HepG2 (cell line): Measurements from ENCODE around the gene LUZP1. TPM values are rescaled to one million over a fixed set of nuclear protein-coding genes. Genes with fewer than 3 reads are reported as not detected.

Source experiments
- ATF7-NPFF ChIP-seq: sonication (generic); formaldehyde crosslinking; IDR thresholded peaks from 2 replicates; pipeline ENCODE4 v1.8.1; 2023; ENCODE audit warnings: mild to moderate bottlenecking, low read depth, missing genetic modification reagents, moderate library complexity
- CBX5 ChIP-seq: sonication (generic); formaldehyde crosslinking; IDR thresholded peaks from 2 replicates; pipeline ENCODE4 v1.4.0; 2020; ENCODE audit warnings: missing genetic modification reagents, borderline replicate concordance
- CC2D1A ChIP-seq: sonication (generic); formaldehyde crosslinking; IDR thresholded peaks from 2 replicates; pipeline ENCODE4 v1.8.1; 2023; ENCODE audit warnings: mild to moderate bottlenecking, missing genetic modification reagents
- CCDC6 ChIP-seq: sonication (generic); formaldehyde crosslinking; IDR thresholded peaks from 2 replicates; pipeline ENCODE4 v1.8.1; 2022; ENCODE audit warnings: mild to moderate bottlenecking, missing genetic modification reagents, moderate library complexity
- HOXA3 ChIP-seq: sonication (generic); formaldehyde crosslinking; IDR thresholded peaks from 2 replicates; pipeline ENCODE4 v1.5.0; 2020; ENCODE audit warnings: missing genetic modification reagents
- ISX ChIP-seq: sonication (generic); formaldehyde crosslinking; conservative IDR thresholded peaks from 2 replicates; pipeline ENCODE4 v1.5.0; 2020; ENCODE audit warnings: missing genetic modification reagents
- JUNB ChIP-seq: sonication (generic); formaldehyde crosslinking; IDR thresholded peaks from 2 replicates; pipeline ENCODE4 v1.8.0; 2022; ENCODE audit warnings: missing genetic modification reagents, mild to moderate bottlenecking, borderline replicate concordance
- KIAA2018 ChIP-seq: sonication (generic); formaldehyde crosslinking; IDR thresholded peaks from 2 replicates; pipeline ENCODE4 v1.5.0; 2020; ENCODE audit warnings: mild to moderate bottlenecking, missing genetic modification reagents, borderline replicate concordance
- KLF16 ChIP-seq, 2 experiments: sonication (generic) in 1 of 2; formaldehyde crosslinking in 1 of 2; IDR thresholded peaks; 2 replicates each; pipeline versions ENCODE4 v1.6.1 to v1.8.0; 2016 to 2023; ENCODE audit warnings: missing genetic modification reagents in 2 of 2, missing compliant biosample characterization in 1 of 2
- NCOA5 ChIP-seq: sonication (generic); formaldehyde crosslinking; IDR thresholded peaks from 2 replicates; pipeline ENCODE4 v1.4.0; 2020; ENCODE audit warnings: missing genetic modification reagents
- NPAS2 ChIP-seq: sonication (generic); formaldehyde crosslinking; IDR thresholded peaks from 2 replicates; pipeline ENCODE4 v1.8.0; 2022; ENCODE audit warnings: mild to moderate bottlenecking, missing genetic modification reagents, borderline replicate concordance
- NRL ChIP-seq: sonication (generic); formaldehyde crosslinking; IDR thresholded peaks from 2 replicates; pipeline ENCODE4 v1.5.0; 2020; ENCODE audit warnings: missing genetic modification reagents, mild to moderate bottlenecking, moderate library complexity, borderline replicate concordance
- SKI ChIP-seq: fragments of 450-650 bp; IDR thresholded peaks from one replicate; pipeline ENCODE4 v1.6.1; 2018; ENCODE audit warnings: mild to moderate bottlenecking; ENCODE audit not compliant: partially characterized antibody
- ZHX1 ChIP-seq: sonication (generic); formaldehyde crosslinking; IDR thresholded peaks from 2 replicates; pipeline ENCODE4 v1.8.1; 2022; ENCODE audit warnings: low read depth, mild to moderate bottlenecking, missing genetic modification reagents
- ZNF274 ChIP-seq: sonication (generic); formaldehyde crosslinking; IDR thresholded peaks from 2 replicates; pipeline ENCODE4 v1.5.1; 2020; ENCODE audit warnings: mild to moderate bottlenecking, missing genetic modification reagents
- ZNF614 ChIP-seq: IDR thresholded peaks from 2 replicates; pipeline ENCODE4 v1.6.1; 2018; ENCODE audit warnings: missing biosample characterization, missing genetic modification reagents, inconsistent platforms, borderline replicate concordance
- ZNF790 ChIP-seq: sonication (generic); formaldehyde crosslinking; IDR thresholded peaks from 2 replicates; pipeline ENCODE4 v1.8.0; 2022; ENCODE audit warnings: missing genetic modification reagents, mild to moderate bottlenecking, borderline replicate concordance
- polyA plus RNA-seq, 8 experiments: library from polyadenylated mRNA; depleted of rRNA in 3 of 8; stranded (reverse) in 7 of 8; unstranded in 1 of 8; fragments of >200 nt; fragmentation: Illumina TruSeq in 4 of 8; extraction: Trizol in 4 of 8; gene quantifications; 2 replicates each; pipeline versions ENCODE4 v1.2.1 to v1.2.3, GENCODE V29; 2011 to 2016; ENCODE audit warnings: low read depth in 4 of 8, missing spikeins in 1 of 8, mixed read lengths in 1 of 8; ENCODE audit not compliant: insufficient read depth in 1 of 8
- total RNA-seq, 5 experiments: library from RNA; depleted of rRNA; stranded (reverse); fragments of >200 nt; fragmentation: Illumina TruSeq; extraction: Trizol; gene quantifications; 2 replicates each; pipeline ENCODE4 v1.2.3, GENCODE V29; 2016; ENCODE audit warnings: low read depth in 1 of 5

The LUZP1 gene
- total and polyA plus RNA-seq, 2 of the 13 experiments (the other 11 are each of a cell fraction or from before 2014, with no cell fraction given) = 6.9 to 12.7 TPM

GRCh38 chr1:23177438-23178380, 9.1 kb upstream of the LUZP1 start (continued):
- TF ChIP-seq CC2D1A (CRISPR knock-in tag) (no peak), ZHX1 (CRISPR knock-in tag) (peak; percentile 70; the same call in 1 of the 2 replicates), ZNF790 (CRISPR knock-in tag) (peak; percentile 30; the same call in 1 of the 2 replicates), HOXA3 (CRISPR knock-in tag) (0 out of 2 replicates have a peak, but pooled peaks have one; percentile 24), ATF7-NPFF (CRISPR knock-in tag) (peak; percentile 74; the same call in 1 of the 2 replicates), CCDC6 (CRISPR knock-in tag) (0 out of 2 replicates have a peak, but pooled peaks have one; percentile 37), CBX5 (CRISPR knock-in tag) (0 out of 2 replicates have a peak, but pooled peaks have one; percentile 8), JUNB (CRISPR knock-in tag) (no peak), NRL (peak; percentile 71; the same call in 1 of the 2 replicates), ZNF614 (CRISPR knock-in tag) (no peak), KLF16 (CRISPR knock-in tag; IDR thresholded peaks at IDR 0.05) (0 out of 4 replicates have a peak, but pooled peaks of 1 of the 2 experiments have one; percentile 22), ZNF274 (CRISPR knock-in tag) (peak; percentile 57; the same call in 1 of the 2 replicates), NPAS2 (no peak), SKI (peak; percentile 34), NCOA5 (CRISPR knock-in tag) (no peak), ISX (no peak), KIAA2018 (no peak)
